22Rv1 (cell line): ENCODE data around the gene TUT4.

Source experiments
- H3K27ac ChIP-seq: fragments of 450-650 bp; 2 replicates; pipeline ENCODE4 v1.5.1; 2017
- ZFX ChIP-seq: fragments of 450-650 bp; IDR thresholded peaks from 2 replicates; pipeline ENCODE4 v1.6.1; 2017; ENCODE audit warnings: antibody characterized with exemption, borderline replicate concordance
- TF ChIP-seq, protein P1 (sequence below): fragments of 450-650 bp; IDR thresholded peaks from 2 replicates; pipeline ENCODE4 v1.5.1; 2017; ENCODE audit warnings: mild to moderate bottlenecking

The TUT4 gene

DNA sequence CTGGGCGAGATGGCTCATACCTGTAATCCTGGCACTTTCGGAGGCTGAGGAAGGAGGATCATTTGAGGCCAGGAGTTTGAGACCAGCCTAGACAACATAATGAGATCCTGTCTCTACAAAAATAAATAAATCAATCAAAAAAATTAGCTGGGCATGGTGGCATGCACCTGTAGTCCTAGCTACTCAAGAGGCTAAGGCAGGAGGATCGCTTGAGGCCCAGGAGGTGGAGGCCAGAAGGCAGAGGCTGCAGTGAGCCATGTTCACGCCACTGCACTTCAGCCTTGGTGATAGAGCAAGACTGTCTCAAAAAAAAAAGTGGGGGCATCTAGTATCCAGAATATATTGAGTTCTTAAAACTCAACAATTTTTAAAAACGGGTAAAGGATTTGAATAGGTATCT, 6.0 kb downstream of the TUT4 start:
- TF ChIP-seq, protein P1, sequence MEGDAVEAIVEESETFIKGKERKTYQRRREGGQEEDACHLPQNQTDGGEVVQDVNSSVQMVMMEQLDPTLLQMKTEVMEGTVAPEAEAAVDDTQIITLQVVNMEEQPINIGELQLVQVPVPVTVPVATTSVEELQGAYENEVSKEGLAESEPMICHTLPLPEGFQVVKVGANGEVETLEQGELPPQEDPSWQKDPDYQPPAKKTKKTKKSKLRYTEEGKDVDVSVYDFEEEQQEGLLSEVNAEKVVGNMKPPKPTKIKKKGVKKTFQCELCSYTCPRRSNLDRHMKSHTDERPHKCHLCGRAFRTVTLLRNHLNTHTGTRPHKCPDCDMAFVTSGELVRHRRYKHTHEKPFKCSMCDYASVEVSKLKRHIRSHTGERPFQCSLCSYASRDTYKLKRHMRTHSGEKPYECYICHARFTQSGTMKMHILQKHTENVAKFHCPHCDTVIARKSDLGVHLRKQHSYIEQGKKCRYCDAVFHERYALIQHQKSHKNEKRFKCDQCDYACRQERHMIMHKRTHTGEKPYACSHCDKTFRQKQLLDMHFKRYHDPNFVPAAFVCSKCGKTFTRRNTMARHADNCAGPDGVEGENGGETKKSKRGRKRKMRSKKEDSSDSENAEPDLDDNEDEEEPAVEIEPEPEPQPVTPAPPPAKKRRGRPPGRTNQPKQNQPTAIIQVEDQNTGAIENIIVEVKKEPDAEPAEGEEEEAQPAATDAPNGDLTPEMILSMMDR: no peak
- no peak for TF ChIP-seq ZFX
- H3K27ac ChIP-seq: no peak overlapping the region

DNA sequence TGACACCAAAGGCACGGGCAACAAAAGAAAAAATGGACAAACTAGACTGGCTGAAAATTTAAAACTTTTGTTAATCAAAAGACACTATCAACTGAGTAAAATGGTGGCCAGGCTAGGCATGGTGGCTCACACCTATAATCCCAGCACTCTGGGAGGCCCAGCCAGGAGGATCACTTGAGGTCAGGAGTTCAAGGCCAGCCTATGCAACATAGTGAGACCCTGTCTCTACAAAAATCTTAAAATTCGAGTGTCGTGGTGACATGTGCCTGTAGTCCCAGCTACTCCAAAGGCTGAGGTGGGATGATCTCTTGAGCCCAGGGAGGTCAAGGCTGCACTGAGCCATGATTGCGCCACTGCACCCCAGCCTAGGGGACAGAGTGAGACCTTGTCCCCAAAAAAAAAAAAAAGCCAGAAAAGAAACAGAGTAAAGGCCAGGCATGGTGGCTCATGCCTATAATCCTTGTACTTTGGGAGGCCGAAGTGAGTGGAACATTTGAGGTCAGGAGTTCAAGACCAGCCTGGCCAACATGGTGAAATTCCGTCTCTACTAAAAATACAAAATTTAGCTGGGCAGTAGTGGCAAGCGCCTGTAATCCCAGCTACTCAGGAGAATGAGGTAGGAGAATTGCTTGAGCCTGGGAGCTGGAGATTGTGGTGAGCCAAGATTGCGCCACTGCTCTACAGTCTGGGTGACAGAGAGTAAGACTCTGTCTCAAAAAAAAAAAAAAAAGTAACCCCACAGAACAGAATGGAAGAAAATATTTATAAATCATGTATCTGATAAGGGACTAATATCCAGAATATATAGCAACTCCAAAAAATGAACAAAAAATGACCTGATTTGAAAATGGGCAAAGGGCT, 8.0 kb downstream of the TUT4 start:
- no peak overlapping the region for H3K27ac ChIP-seq

DNA sequence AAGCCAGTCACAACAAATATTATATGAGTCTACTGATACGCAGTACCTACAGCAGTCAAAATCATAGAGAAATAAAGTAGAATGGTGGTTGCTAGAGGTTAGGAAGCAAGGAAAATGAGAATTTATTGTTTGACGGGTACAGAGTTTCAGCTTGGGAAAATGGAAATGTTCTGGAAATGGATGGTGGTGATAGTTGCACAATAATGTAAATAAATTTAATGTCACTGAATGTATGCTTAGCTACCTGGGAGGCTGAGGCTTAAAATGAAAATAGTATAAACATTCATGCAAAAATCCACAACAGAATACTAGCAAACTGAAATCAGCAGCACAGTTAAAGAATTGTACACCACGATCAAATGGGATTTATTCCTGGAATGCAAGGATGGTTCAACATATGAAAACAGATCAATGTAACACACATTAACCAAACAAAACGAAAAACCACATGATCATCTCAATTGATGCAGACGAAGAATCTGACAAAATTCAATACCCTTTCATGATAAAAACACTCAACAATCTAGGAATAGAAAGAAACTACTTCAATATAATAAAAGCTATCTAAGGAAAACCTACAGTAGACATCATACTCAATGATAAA, 10.7 kb downstream of the TUT4 start:
- TF ChIP-seq, protein P1: no peak
- TF ChIP-seq ZFX: no peak
- H3K27ac ChIP-seq: no peak overlapping the region

More for the DNA sequence above, 8.0 kb downstream of the TUT4 start:
- TF ChIP-seq, protein P1: no peak
- no peak for TF ChIP-seq ZFX

- TF ChIP-seq, protein P1: no peak
- no peak for TF ChIP-seq ZFX
- no peak overlapping the region for H3K27ac ChIP-seq
These were observed 17.7 kb downstream of the TUT4 start for GRCh38 chr1:52534928-52535764.

GRCh38 chr1:52533713-52534112, 19.2 kb downstream of the TUT4 start:
- no peak for TF ChIP-seq ZFX
- TF ChIP-seq, protein P1: no peak
- H3K27ac ChIP-seq: no peak overlapping the region

GRCh38 chr1:52532731-52533327, 20.1 kb downstream of the TUT4 start:
- H3K27ac ChIP-seq: no peak overlapping the region
- TF ChIP-seq, protein P1: no peak
- TF ChIP-seq ZFX: no peak
